CD4-positive, CD25-positive, alpha-beta regulatory T cell (primary cell): Measurements from ENCODE around the gene ELAVL2. TPM values are rescaled to one million over a fixed set of nuclear protein-coding genes. Genes with fewer than 3 reads are reported as not detected.

ENCODE experiments used
- ATAC-seq, 2 donors: fragments of 150-1000 bp; cut with Tn5 transposase; one replicate each; pipeline ENCODE4 v1.10.0; 2021; ENCODE audit warnings: low read depth in 2 of 2, moderate number of reproducible peaks in 2 of 2, moderate library complexity in 1 of 2
- DNase-seq, 3 donors: peaks; one replicate each; pipeline versions ENCODE4 v3.0.0 to v3.0.0-alpha.2; 2012 to 2022; ENCODE audit warnings: mixed read lengths in 1 of 3
- H3K27ac ChIP-seq: one replicate; pipeline ENCODE4 v1.7.0; 2013; ENCODE audit warnings: mild to moderate bottlenecking, low read length; ENCODE audit not compliant: insufficient read depth, poor library complexity, severe bottlenecking
- H3K27me3 ChIP-seq: one replicate; pipeline ENCODE4 v1.7.0; 2013; ENCODE audit warnings: low read length; ENCODE audit not compliant: control insufficient read depth, insufficient read depth
- H3K36me3 ChIP-seq: one replicate; pipeline ENCODE4 v1.7.0; 2013; ENCODE audit warnings: mild to moderate bottlenecking, low read length, moderate library complexity; ENCODE audit not compliant: control insufficient read depth, insufficient read depth
- H3K4me1 ChIP-seq: 2 replicates; pipeline ENCODE4 v1.7.0; 2013; ENCODE audit warnings: mild to moderate bottlenecking, low read length; ENCODE audit not compliant: insufficient read depth, control insufficient read depth, poor library complexity, severe bottlenecking
- H3K4me3 ChIP-seq: one replicate; pipeline ENCODE4 v1.7.0; 2013; ENCODE audit warnings: low read depth, mild to moderate bottlenecking, low read length, moderate library complexity
- H3K9me3 ChIP-seq, 2 experiments: 1 replicate in 1 of 2; 2 replicates in 1 of 2; pipeline ENCODE4 v1.7.0; 2013; ENCODE audit warnings: low read length in 2 of 2, mild to moderate bottlenecking in 1 of 2, moderate library complexity in 1 of 2; ENCODE audit not compliant: control insufficient read depth in 2 of 2
- H3K27ac Mint-ChIP-seq, 3 donors: one replicate each; pipeline ENCODE4 v1.8.0; 2020 to 2022; ENCODE audit warnings: mild to moderate bottlenecking in 3 of 3, mixed read lengths in 3 of 3, moderate library complexity in 2 of 3
- H3K27me3 Mint-ChIP-seq: one replicate; pipeline ENCODE4 v1.8.0; 2022; ENCODE audit warnings: mild to moderate bottlenecking, mixed read lengths
- H3K36me3 Mint-ChIP-seq: one replicate; pipeline ENCODE4 v1.8.0; 2020; ENCODE audit warnings: mixed read lengths
- H3K4me1 Mint-ChIP-seq, 4 donors: one replicate each; pipeline ENCODE4 v1.8.0; 2020 to 2022; ENCODE audit warnings: mixed read lengths in 4 of 4, mild to moderate bottlenecking in 1 of 4
- H3K4me3 Mint-ChIP-seq, 4 donors: one replicate each; pipeline ENCODE4 v1.8.0; 2020 to 2022; ENCODE audit warnings: mild to moderate bottlenecking in 4 of 4, mixed read lengths in 4 of 4, moderate library complexity in 3 of 4
- H3K9me3 Mint-ChIP-seq, 7 donors: one replicate each; pipeline ENCODE4 v1.8.0; 2020 to 2022; ENCODE audit warnings: mixed read lengths in 7 of 7, mild to moderate bottlenecking in 3 of 7, moderate library complexity in 2 of 7
- polyA plus RNA-seq, 4 donors: library from polyadenylated mRNA; unstranded; fragments of 300-500 nt; fragmentation: Illumina TruSeq; gene quantifications; one replicate each; pipeline ENCODE4 v1.2.3, GENCODE V29; 2021
- total RNA-seq: library from RNA; stranded (reverse); gene quantifications from one replicate; pipeline ENCODE4 v1.2.3, GENCODE V29; 2022

Gene ELAVL2
- total RNA-seq (not detected), polyA plus RNA-seq (not detected)

DNA sequence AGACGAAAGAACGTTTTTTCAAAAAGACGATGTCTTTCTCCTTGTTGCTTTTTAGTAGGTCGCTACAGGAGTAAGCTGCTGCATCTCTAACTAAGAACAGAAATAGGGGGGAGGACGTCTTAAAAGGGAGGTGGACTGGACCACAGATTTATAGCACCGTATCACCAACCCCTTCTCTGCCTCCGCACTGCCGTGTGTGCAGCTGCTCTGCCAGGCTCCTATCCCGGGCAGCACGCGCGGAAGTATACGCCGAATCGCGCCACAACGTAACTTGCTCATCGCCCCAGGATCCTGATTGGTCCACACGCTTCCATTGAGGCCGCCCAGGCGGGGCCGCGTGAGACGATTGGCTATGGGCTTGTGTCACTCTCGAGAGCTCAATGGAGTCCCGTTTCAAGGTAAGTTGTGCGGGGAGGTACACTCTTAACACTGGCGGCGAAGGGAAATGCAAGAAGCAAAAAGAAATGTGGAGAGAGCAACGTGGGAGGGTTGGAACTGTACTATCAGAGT lies at the start of gene ELAVL2:
TSS of gene ELAVL2 (minus strand) at position 121 of the 510 bp plus-strand sequence. CDS start 64,006 bp downstream, outside the sequence.
- peaks cover 9% of the 10 kb centered on the region for H3K27me3 ChIP-seq
- DNase-seq, result peak in 2 of 3 donors; percentile 25 to 54
- Mint-ChIP-seq H3K36me3 (no peaks in the 10 kb centered on the region), H3K27me3 (peaks cover 14% of the 10 kb centered on the region), H3K4me3 (no peak within 1 kb of the TSS), H3K4me1 (no peaks in the 10 kb centered on the region), H3K9me3 (peaks cover 0 to 13% (median 3%) of the 10 kb centered on the region in 7 donors), H3K27ac (no peak within 1 kb of the TSS)
- ATAC-seq, result peak; percentile 31 to 37
- no peaks in the 10 kb centered on the region for H3K4me1 ChIP-seq
- H3K36me3 ChIP-seq, result no peaks in the 10 kb centered on the region
- H3K9me3 ChIP-seq, result peaks cover 10 to 16% of the 10 kb centered on the region in 2 experiments
- H3K4me3 ChIP-seq, result peak within 1 kb of the TSS; percentile 43
- H3K27ac ChIP-seq, result no peak within 1 kb of the TSS

DNA sequence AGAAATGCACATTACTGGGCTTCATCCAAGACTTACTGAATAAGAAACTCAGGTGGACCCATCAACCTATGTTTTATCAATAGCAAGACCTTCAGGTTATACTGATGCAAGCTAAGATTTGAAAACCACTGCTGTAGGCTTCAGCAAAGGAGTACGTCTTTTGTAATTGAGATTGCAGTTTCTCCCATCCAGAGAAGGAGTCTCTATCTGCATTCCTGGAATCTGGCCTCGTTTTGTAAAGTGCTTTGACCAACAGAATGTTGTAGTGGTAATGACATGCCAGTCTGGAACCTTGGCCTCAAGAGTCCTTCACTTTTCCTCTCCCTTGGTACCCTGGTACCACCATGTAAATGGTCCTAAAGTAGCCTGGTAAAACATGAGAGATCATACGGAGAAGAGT lies 32.2 kb upstream of the ELAVL2 start:
- no peaks in the 10 kb centered on the region for H3K27me3 Mint-ChIP-seq
- Histone ChIP-seq H3K4me1 (no peaks in the 10 kb centered on the region), H3K27me3 (no peaks in the 10 kb centered on the region), H3K27ac (no peak overlapping the region), H3K4me3 (no peak overlapping the region), H3K36me3 (no peaks in the 10 kb centered on the region), H3K9me3 (no peaks in the 10 kb centered on the region)
- no peaks in the 10 kb centered on the region for H3K36me3 Mint-ChIP-seq
- H3K9me3 Mint-ChIP-seq, result peaks cover 0 to 21% (median 11%) of the 10 kb centered on the region in 7 donors
- DNase-seq, result no peak
- H3K4me1 Mint-ChIP-seq, result no peaks in the 10 kb centered on the region
- H3K4me3 Mint-ChIP-seq, result no peak overlapping the region
- H3K27ac Mint-ChIP-seq, result no peak overlapping the region
- ATAC-seq, result no peak

DNA sequence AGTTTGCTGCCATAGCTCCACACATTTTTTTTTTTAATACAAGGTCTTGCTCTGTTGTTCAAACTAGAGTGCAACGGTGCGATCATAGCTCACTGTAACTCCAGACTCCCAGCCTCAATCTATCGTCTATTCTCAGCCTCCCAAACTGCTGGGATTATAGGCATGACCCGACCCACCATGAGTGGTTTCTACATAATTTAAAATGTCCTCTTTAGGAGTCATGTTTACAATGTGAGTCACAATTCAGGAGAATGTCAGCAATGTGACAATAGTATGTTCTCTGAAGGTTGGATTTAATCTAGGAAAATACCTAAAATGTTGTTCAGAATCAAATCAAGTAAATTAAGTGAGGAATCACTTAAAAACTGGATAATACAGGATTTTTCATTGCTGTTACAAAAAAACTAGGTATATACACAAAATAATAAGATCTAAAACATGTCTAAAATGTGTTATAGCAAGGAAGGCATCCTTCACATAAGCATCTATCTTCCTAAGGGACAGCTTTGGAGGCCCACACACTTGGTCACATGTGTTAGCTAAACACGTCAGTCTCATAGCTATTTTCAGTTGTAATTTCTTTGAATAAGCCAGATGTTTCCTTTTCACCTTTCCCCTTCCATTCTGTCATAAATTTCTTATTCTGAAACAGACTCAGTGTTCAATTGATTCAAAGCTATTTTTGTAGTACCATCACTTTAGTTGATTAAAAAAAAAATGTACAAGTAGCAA lies 30.0 kb upstream of the ELAVL2 start:
- Mint-ChIP-seq H3K27me3 (no peaks in the 10 kb centered on the region), H3K4me3 (no peak overlapping the region), H3K27ac (no peak overlapping the region), H3K36me3 (no peaks in the 10 kb centered on the region), H3K9me3 (peaks cover 1 to 17% (median 7%) of the 10 kb centered on the region in 7 donors), H3K4me1 (no peaks in the 10 kb centered on the region)
- H3K27ac ChIP-seq, result no peak overlapping the region
- DNase-seq, result no peak
- ATAC-seq, result no peak
- no peak overlapping the region for H3K4me3 ChIP-seq
- peaks cover 0 to 3% of the 10 kb centered on the region in 2 experiments for H3K9me3 ChIP-seq
- no peaks in the 10 kb centered on the region for H3K36me3 ChIP-seq
- H3K27me3 ChIP-seq, result no peaks in the 10 kb centered on the region
- no peaks in the 10 kb centered on the region for H3K4me1 ChIP-seq

DNA sequence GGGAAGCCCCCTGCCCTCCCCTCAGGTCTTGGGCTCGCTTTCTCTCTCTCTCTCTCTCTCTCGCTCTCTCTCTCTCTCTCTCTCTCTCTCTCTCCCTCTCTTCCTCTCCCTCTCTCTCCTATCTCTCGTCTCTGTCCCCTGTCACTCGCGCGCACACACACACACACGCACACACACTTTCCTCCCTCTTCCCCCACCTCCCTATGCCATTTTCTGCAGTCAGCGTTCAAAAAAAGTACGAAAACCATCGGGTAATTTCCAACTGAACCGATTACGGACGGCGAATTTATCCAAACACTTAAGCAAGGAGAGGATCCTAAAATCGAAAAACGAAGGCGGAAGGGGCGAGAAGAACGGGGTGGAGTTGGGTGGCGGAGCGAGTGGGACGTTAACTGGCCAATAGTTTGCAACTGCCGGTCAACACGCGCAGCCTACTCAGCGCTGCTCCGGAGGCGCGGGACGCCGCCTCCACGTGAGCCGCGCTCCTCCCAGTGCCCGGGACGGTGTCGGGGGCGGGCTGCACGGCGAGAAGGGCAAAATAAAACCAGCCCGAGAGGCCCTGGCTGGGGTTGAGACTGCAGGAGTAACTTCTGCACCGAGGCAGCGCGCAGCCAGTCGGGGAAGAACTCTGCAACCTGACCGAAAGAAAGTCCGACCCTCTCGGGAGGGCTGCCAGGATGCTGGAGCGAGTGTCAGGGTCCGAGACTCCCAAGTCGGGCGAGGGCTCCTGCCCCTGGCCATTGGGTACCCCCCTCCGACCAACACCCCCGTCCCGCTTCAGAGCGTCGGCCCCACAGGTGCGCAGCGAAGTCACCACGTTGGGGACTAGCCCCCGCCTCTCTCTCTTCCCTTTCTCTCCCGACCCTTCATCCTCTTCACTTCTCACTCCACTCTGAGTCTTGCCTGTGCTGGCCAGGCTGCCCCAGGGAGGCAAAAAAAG lies 24.9 kb upstream of the ELAVL2 start:
- Histone ChIP-seq H3K4me1 (no peaks in the 10 kb centered on the region), H3K4me3 (no peak overlapping the region), H3K27me3 (no peaks in the 10 kb centered on the region), H3K36me3 (no peaks in the 10 kb centered on the region), H3K9me3 (peaks cover 0 to 3% of the 10 kb centered on the region in 2 experiments), H3K27ac (no peak overlapping the region)
- ATAC-seq (no peak), DNase-seq (no peak)
- Mint-ChIP-seq H3K9me3 (peaks cover 1 to 9% (median 4%) of the 10 kb centered on the region in 7 donors), H3K27ac (no peak overlapping the region), H3K4me1 (no peaks in the 10 kb centered on the region), H3K4me3 (peak overlapping the region in 1 of 4 donors; percentile 63), H3K27me3 (no peaks in the 10 kb centered on the region), H3K36me3 (no peaks in the 10 kb centered on the region)

DNA sequence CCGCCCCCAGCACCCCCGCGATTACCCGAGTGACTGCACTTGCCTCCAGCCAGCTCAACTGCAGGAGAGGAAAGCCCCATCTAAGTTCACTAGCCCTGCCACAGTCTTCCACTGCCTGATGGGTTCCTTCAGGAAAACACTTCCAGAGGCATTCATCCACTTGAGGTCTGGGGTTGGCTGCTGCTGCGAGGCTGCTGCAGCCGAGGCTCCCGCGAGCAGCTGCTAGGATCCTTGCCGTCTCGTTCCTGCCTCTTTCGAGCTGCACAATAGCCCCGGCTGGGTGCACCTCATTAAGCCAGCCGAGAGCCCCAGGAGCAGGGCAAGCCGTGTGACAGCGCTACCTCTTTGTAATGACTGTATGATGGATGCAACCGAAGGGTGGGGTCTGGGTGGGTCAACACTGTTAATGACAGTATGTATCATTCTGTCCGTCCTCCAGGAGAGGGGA lies 24.2 kb upstream of the ELAVL2 start:
- no peaks in the 10 kb centered on the region for H3K4me1 ChIP-seq
- no peak for DNase-seq
- H3K4me1 Mint-ChIP-seq, result no peaks in the 10 kb centered on the region
- peaks cover 0 to 3% of the 10 kb centered on the region in 2 experiments for H3K9me3 ChIP-seq
- H3K9me3 Mint-ChIP-seq, result peaks cover 1 to 9% (median 4%) of the 10 kb centered on the region in 7 donors
- H3K36me3 Mint-ChIP-seq, result no peaks in the 10 kb centered on the region
- H3K4me3 ChIP-seq, result no peak overlapping the region
- H3K36me3 ChIP-seq, result no peaks in the 10 kb centered on the region
- no peak for ATAC-seq
- no peak overlapping the region for H3K27ac Mint-ChIP-seq
- H3K27me3 ChIP-seq, result no peaks in the 10 kb centered on the region
- H3K4me3 Mint-ChIP-seq, result no peak overlapping the region
- no peaks in the 10 kb centered on the region for H3K27me3 Mint-ChIP-seq
- H3K27ac ChIP-seq, result no peak overlapping the region

DNA sequence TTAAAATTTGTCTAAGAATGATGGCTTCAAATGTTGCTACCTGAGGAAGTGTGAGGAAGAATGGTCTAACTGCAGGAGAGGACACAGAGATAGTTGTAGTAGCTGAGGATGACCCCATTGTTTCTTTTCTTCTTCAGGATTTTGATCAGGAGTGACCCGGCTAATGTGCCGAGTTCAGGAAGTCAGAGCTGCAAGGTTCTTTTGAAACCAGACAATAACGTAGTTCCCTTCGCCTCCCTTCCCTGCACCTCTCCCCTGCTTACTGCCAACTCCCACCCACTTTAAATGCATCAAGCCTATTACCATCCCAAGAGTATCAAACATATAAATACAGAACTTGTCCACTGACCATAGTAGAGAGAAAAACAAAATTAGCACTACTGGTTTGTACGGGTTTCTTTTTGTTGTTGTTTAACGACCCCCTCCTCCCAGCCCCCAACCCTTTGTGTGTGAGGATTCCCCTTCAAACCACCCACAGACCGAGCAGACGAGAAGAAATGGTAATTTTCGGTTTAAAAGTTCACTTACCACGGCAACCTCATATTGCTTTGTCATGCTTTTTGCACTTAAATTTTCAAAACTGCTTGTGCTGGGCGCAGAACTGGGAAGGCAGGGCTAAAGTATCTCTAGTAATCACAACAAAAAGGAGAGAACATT lies 23.5 kb upstream of the ELAVL2 start:
- DNase-seq (no peak), ATAC-seq (no peak)
- H3K36me3 ChIP-seq, result no peaks in the 10 kb centered on the region
- H3K27me3 ChIP-seq, result no peaks in the 10 kb centered on the region
- no peaks in the 10 kb centered on the region for H3K27me3 Mint-ChIP-seq
- H3K4me1 ChIP-seq, result no peaks in the 10 kb centered on the region
- H3K9me3 ChIP-seq, result peaks cover 0 to 3% of the 10 kb centered on the region in 2 experiments
- no peak overlapping the region for H3K4me3 Mint-ChIP-seq
- no peak overlapping the region for H3K4me3 ChIP-seq
- no peak overlapping the region for H3K27ac ChIP-seq
- no peaks in the 10 kb centered on the region for H3K4me1 Mint-ChIP-seq
- H3K36me3 Mint-ChIP-seq, result no peaks in the 10 kb centered on the region
- peaks cover 1 to 9% (median 4%) of the 10 kb centered on the region in 7 donors for H3K9me3 Mint-ChIP-seq
- H3K27ac Mint-ChIP-seq, result no peak overlapping the region

DNA sequence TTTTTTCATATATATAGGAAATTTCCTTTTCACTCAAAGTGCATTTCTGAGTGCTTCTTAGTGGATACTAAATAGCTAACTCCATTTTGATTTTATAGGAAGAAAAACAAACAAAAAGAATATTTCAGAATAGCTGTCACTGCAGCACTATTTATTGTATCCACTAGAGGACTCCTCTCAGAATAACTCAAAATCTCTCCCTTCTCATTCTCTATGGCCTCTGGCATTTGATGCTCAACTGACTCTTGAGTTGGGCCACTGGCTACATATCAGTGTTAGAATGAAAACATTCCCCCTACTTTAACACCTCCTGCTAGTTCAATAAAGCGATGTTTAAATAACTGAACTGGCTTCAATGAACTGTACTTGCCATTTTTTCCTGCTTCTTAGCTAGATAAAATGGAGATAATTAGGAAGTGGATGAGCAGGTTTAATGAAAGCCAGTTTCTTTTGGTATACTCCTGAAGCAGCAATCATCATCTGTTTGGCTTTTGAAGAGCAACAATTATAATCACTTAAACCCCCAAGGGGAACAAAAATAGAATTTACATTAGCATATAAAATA lies 16.6 kb upstream of the ELAVL2 start:
- H3K4me1 ChIP-seq, result no peaks in the 10 kb centered on the region
- no peaks in the 10 kb centered on the region for H3K36me3 ChIP-seq
- Mint-ChIP-seq H3K9me3 (peaks cover 0 to 3% (median 2%) of the 10 kb centered on the region in 7 donors), H3K4me3 (no peak overlapping the region), H3K27ac (no peak overlapping the region), H3K36me3 (no peaks in the 10 kb centered on the region), H3K27me3 (no peaks in the 10 kb centered on the region), H3K4me1 (no peaks in the 10 kb centered on the region)
- H3K9me3 ChIP-seq, result no peaks in the 10 kb centered on the region
- no peaks in the 10 kb centered on the region for H3K27me3 ChIP-seq
- H3K27ac ChIP-seq, result no peak overlapping the region
- DNase-seq (no peak), ATAC-seq (no peak)
- no peak overlapping the region for H3K4me3 ChIP-seq
